ENCODE data around the gene DUSP5. TPM values are rescaled to one million over a fixed set of nuclear protein-coding genes. Genes with fewer than 3 reads are reported as not detected.

DUSP5 gene
- polyA plus RNA-seq, 3 donors: 2.0 to 65.3 (median 3.9) TPM

GRCh38 chr10:110546077-110546476 is 48.4 kb downstream of the DUSP5 start:
- Mint-ChIP-seq H3K36me3 (no peaks in the 10 kb centered on the region), H3K9me3 (no peaks in the 10 kb centered on the region), H3K4me1 (peaks cover 2% of the 10 kb centered on the region), H3K27me3 (ENCODE audit: low read depth in 3 of 3) (peaks cover 1 to 3% (median 2%) of the 10 kb centered on the region in 3 donors), H3K4me3 (no peak overlapping the region), H3K27ac (no peak overlapping the region)
- H3K4me3 ChIP-seq (replicated peaks in 1 of 3; ENCODE audit: low read depth in 2 of 3, low read length in 3 of 3): no peak overlapping the region
- TF ChIP-seq, protein P1, sequence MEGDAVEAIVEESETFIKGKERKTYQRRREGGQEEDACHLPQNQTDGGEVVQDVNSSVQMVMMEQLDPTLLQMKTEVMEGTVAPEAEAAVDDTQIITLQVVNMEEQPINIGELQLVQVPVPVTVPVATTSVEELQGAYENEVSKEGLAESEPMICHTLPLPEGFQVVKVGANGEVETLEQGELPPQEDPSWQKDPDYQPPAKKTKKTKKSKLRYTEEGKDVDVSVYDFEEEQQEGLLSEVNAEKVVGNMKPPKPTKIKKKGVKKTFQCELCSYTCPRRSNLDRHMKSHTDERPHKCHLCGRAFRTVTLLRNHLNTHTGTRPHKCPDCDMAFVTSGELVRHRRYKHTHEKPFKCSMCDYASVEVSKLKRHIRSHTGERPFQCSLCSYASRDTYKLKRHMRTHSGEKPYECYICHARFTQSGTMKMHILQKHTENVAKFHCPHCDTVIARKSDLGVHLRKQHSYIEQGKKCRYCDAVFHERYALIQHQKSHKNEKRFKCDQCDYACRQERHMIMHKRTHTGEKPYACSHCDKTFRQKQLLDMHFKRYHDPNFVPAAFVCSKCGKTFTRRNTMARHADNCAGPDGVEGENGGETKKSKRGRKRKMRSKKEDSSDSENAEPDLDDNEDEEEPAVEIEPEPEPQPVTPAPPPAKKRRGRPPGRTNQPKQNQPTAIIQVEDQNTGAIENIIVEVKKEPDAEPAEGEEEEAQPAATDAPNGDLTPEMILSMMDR (IDR thresholded peaks at IDR 0.05): no peak
- no peaks in the 10 kb centered on the region for H3K79me2 ChIP-seq (ENCODE audit: insufficient read depth, low read length)
- H3K9me3 ChIP-seq (replicated peaks in 1 of 2; ENCODE audit: control insufficient read depth in 1 of 2, insufficient read depth in 1 of 2, low read length in 2 of 2): no peaks in the 10 kb centered on the region
- intact Hi-C loops (cut with micrococcal nuclease): loop anchor here (2.0 to 5.0 kb wide), 4 partner anchors 49 to 239 kb away; partner anchors contain the start of gene DUSP5 (in 1 of the 2)
- H3K27me3 ChIP-seq (ENCODE audit: control insufficient read depth in 2 of 2, insufficient read depth in 2 of 2, low read length in 2 of 2): no peaks in the 10 kb centered on the region
- no peak overlapping the region for H3K27ac ChIP-seq (ENCODE audit: low read depth in 1 of 2, low read length in 2 of 2)
- H4K20me1 ChIP-seq (ENCODE audit: insufficient read depth, low read length): no peaks in the 10 kb centered on the region
- no peak for DNase-seq
- 90% methylated on average over 5 of the region's 6 CpGs for WGBS (ENCODE audit: insufficient coverage)
- no peaks in the 10 kb centered on the region for H3K4me1 ChIP-seq (ENCODE audit: control insufficient read depth in 1 of 2, insufficient read depth in 2 of 2, low read length in 2 of 2)
- H3K4me2 ChIP-seq (replicated peaks; ENCODE audit: extremely low read depth, low read length, poor library complexity, severe bottlenecking): no peak overlapping the region
- H2AFZ ChIP-seq (ENCODE audit: insufficient read depth, low read depth, low read length, poor library complexity, severe bottlenecking): no peak overlapping the region
- no peaks in the 10 kb centered on the region for H3K36me3 ChIP-seq (replicated peaks in 1 of 2; ENCODE audit: control insufficient read depth in 1 of 2, insufficient read depth in 2 of 2, low read length in 2 of 2)
- H3K9ac ChIP-seq (ENCODE audit: insufficient read depth, low read length, poor library complexity, severe bottlenecking): no peak overlapping the region

DNA sequence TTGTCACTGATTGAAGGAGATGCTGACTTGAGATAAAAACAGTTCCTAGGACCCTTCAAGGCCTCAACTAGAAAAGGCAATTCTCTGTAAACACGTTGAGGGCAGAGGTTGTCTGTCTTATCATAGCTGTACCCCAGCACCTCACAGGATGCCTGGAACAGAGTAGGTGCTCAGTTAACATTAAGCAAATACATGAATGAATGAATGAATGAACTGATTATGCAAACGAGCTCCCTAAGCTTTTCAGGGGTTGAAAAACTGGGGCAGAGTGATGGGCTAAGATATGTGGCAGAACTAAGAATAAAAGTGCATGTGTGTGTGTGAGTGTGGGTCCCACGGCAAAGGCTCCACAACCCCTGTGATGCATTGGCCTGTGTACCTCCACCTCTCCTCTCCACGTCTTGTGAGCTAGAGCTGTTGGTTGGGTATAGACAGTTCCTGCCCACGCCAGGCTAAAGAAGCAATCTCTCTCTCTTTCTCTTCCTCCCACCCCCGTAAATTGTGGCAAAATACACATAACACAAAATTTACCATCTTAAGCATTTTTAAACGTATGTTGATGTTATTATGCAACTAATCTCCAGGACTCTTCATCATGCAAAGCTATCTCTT is 48.9 kb downstream of the DUSP5 start:
- no peak overlapping the region for H3K27ac Mint-ChIP-seq
- H3K4me1 Mint-ChIP-seq: peaks cover 2% of the 10 kb centered on the region

More for the DNA sequence above, 48.9 kb downstream of the DUSP5 start:
- H3K9me3 ChIP-seq (replicated peaks in 1 of 2; ENCODE audit: control insufficient read depth in 1 of 2, insufficient read depth in 1 of 2, low read length in 2 of 2): no peaks in the 10 kb centered on the region
- H3K4me1 ChIP-seq (ENCODE audit: control insufficient read depth in 1 of 2, insufficient read depth in 2 of 2, low read length in 2 of 2): no peaks in the 10 kb centered on the region
- H3K27ac ChIP-seq (ENCODE audit: low read depth in 1 of 2, low read length in 2 of 2): no peak overlapping the region
- no peak overlapping the region for H3K4me2 ChIP-seq (replicated peaks; ENCODE audit: extremely low read depth, low read length, poor library complexity, severe bottlenecking)
- H3K4me3 ChIP-seq (replicated peaks in 1 of 3; ENCODE audit: low read depth in 2 of 3, low read length in 3 of 3): no peak overlapping the region
- H3K36me3 ChIP-seq (replicated peaks in 1 of 2; ENCODE audit: control insufficient read depth in 1 of 2, insufficient read depth in 2 of 2, low read length in 2 of 2): no peaks in the 10 kb centered on the region
- intact Hi-C loops (cut with micrococcal nuclease): loop anchor here (1.0 to 5.0 kb wide), 5 partner anchors 49 to 240 kb away; partner anchors contain the start of gene DUSP5 (in 1 of the 2)
- no peaks in the 10 kb centered on the region for H4K20me1 ChIP-seq (ENCODE audit: insufficient read depth, low read length)
- peaks cover 1 to 3% (median 2%) of the 10 kb centered on the region in 3 donors for H3K27me3 Mint-ChIP-seq (ENCODE audit: low read depth in 3 of 3)
- TF ChIP-seq, protein P1 (IDR thresholded peaks at IDR 0.05): no peak
- no peaks in the 10 kb centered on the region for H3K79me2 ChIP-seq (ENCODE audit: insufficient read depth, low read length)
- no peak overlapping the region for H3K4me3 Mint-ChIP-seq
- no peaks in the 10 kb centered on the region for H3K27me3 ChIP-seq (ENCODE audit: control insufficient read depth in 2 of 2, insufficient read depth in 2 of 2, low read length in 2 of 2)
- no peak for DNase-seq
- 83% methylated on average over 1 of the region's 7 CpGs for WGBS (ENCODE audit: insufficient coverage)
- H3K36me3 Mint-ChIP-seq: no peaks in the 10 kb centered on the region
- no peak overlapping the region for H3K9ac ChIP-seq (ENCODE audit: insufficient read depth, low read length, poor library complexity, severe bottlenecking)
- no peaks in the 10 kb centered on the region for H3K9me3 Mint-ChIP-seq
- no peak overlapping the region for H2AFZ ChIP-seq (ENCODE audit: insufficient read depth, low read depth, low read length, poor library complexity, severe bottlenecking)
